Stomach (tissue), 9 donors: ENCODE measurements around the gene SCN7A. TPM values are rescaled to one million over a fixed set of nuclear protein-coding genes. Genes with fewer than 3 reads are reported as not detected.

Experiments
- DNase-seq, 2 donors: peaks; one replicate each; pipeline versions ENCODE4 v3.0.0 to v3.0.0-alpha.2; 2013 to 2019
- H3K27ac ChIP-seq, 5 donors: fragments of 200-600 bp in 4 of 5; sonication (generic) in 4 of 5; one replicate each; pipeline ENCODE4 v1.5.1; 2013 to 2019; ENCODE audit warnings: mild to moderate bottlenecking in 1 of 5, moderate library complexity in 1 of 5
- H3K27me3 ChIP-seq, 3 donors: fragments of 200-600 bp; sonication (generic); one replicate each; pipeline ENCODE4 v1.5.1; 2017 to 2019; ENCODE audit warnings: mixed run types in 1 of 3
- H3K36me3 ChIP-seq, 4 donors: fragments of 200-600 bp; sonication (generic); 1 replicate in 3 of 4; 2 replicates in 1 of 4; pipeline ENCODE4 v1.5.1; 2016 to 2019
- H3K4me1 ChIP-seq, 4 donors: fragments of 200-600 bp; sonication (generic); one replicate each; pipeline ENCODE4 v1.5.1; 2016 to 2019
- H3K4me3 ChIP-seq, 4 donors: fragments of 200-600 bp; sonication (generic) in 3 of 4; one replicate each; pipeline ENCODE4 v1.5.1; 2016 to 2019; ENCODE audit warnings: mild to moderate bottlenecking in 1 of 4
- H3K9me3 ChIP-seq, 4 donors: fragments of 200-600 bp; sonication (generic); one replicate each; pipeline ENCODE4 v1.5.1; 2016 to 2019
- CTCF ChIP-seq, 7 experiments: fragments of 450-650 bp in 4 of 7; fragments of 200-600 bp in 3 of 7; sonication (generic) in 3 of 7; IDR thresholded peaks; one replicate each; pipeline ENCODE4 v1.5.1; 2016 to 2019; ENCODE audit warnings: antibody characterized with exemption in 7 of 7, control low read depth in 2 of 7, mild to moderate bottlenecking in 1 of 7
- EP300 ChIP-seq: sonication (generic); formaldehyde crosslinking; IDR thresholded peaks from one replicate; pipeline ENCODE4 v1.6.1; 2017; ENCODE audit warnings: antibody characterized with exemption
- POLR2A ChIP-seq, 4 donors: fragments of 450-650 bp; IDR thresholded peaks; one replicate each; pipeline ENCODE4 v1.6.1; 2016; ENCODE audit warnings: antibody characterized with exemption in 4 of 4, control low read depth in 2 of 4, mild to moderate bottlenecking in 1 of 4, moderate library complexity in 1 of 4
- POLR2AphosphoS5 ChIP-seq, 3 donors: sonication (generic); formaldehyde crosslinking; IDR thresholded peaks; one replicate each; pipeline ENCODE4 v1.6.1; 2016; ENCODE audit warnings: antibody characterized with exemption in 3 of 3
- WGBS, 5 donors: extraction: QIAGEN DNeasy Blood & Tissue Kit in 3 of 5; methylation state at CpG; one replicate each; pipeline versions ENCODE4 v1.1.5 to v1.1.7; 2013 to 2018; 5-methylcytosine and 5-hydroxymethylcytosine counted together
- intact Hi-C: fragments of 100-400 bp; cut with DNase I; formaldehyde crosslinking; loops from one replicate; pipeline ENCODE4 v1.15.1; 2023; ENCODE audit warnings: low total_unique reads
- polyA plus RNA-seq, 3 donors: library from polyadenylated mRNA; stranded (reverse); fragments of 200-250 nt; gene quantifications; one replicate each; pipeline ENCODE4 v1.2.3, GENCODE V29; 2013
- total RNA-seq, 5 donors: library from RNA; depleted of rRNA; stranded (reverse); fragments of >200 nt; gene quantifications; one replicate each; pipeline versions ENCODE4 v1.1.0 to v1.2.3, GENCODE V29; 2014 to 2016
- donor health status: healthy with polysubstance abuse.
- donor health status: Bipolar disorder and iron deficiency.
- donor health status: healthy.

Gene SCN7A
- total and polyA plus RNA-seq, 8 donors, result 0.19 to 148 (median 10.9) TPM

DNA sequence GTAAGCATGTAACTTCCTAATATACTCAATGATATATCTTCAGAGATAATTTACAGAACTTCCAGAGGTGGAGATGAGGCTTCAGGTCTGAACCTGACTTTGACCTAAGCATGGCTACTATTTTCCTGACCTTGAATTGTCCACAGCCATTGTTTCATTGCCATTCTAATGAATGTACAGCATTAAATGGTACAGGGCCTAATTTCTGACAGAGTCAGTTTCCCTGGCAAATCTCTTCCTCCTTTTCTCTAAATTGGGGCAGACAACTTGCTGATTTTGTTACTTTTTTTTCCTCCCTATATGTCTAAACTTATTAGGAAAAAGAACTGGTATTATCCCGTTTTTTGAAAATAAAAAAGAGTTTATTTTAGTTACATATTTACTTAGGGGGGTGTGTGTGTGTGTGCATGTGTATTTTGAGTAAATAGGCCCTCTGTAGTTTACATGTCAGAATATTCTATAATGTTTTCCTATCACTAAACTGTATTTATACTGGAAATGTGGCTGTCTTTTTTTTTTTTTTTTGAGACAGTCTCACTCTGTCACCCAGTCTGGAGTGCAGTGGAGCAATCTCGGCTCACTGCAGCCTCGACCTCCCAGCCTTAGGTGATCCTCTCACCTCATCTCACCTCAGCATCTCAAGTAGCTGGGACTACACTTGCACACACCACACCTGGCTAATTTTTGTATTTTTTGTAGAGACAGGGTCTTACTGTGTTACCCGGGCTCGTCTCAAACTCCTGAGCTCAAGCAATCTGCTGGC, 75.0 kb downstream of the SCN7A start:
- 41 to 61% (median 51%) methylated on average over 5 of the region's 5 CpGs for WGBS, 5 donors
- Histone ChIP-seq H3K36me3 (no peaks in the 10 kb centered on the region), H3K4me3 (no peak overlapping the region), H3K4me1 (no peaks in the 10 kb centered on the region), H3K9me3 (no peaks in the 10 kb centered on the region), H3K27me3 (no peaks in the 10 kb centered on the region), H3K27ac (no peak overlapping the region)
- DNase-seq, result no peak
- no peak for TF ChIP-seq POLR2A (IDR thresholded peaks at IDR 0.05)
- intact Hi-C loops, result no loop called here

DNA sequence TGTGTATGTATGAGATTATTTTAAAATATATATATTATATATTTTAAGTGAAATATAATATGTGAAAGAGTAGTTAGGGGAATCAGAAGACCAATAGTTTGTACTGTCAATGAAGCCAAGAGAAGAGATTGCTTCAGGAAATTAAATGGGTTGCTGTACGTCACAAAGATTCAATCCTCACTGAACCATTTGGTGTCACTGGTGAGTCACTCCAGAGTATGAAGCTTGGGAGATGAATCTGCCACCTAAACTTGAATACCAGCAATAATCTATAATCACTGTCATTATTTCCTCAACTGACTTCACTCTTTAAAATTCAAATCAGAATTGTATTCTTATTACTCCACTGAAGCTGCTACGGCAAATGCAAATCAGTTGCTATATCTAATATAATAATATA, 76.4 kb downstream of the SCN7A start:
- TF ChIP-seq POLR2A (IDR thresholded peaks at IDR 0.05) (no peak), POLR2AphosphoS5 (IDR thresholded peaks at IDR 0.05) (no peak), EP300 (no peak), CTCF (IDR thresholded peaks at IDR 0.05) (no peak)
- WGBS, 5 donors, result 54 to 65% (median 59%) methylated on average over 2 of the region's 2 CpGs
- DNase-seq, result peak in 1 of 2 donors; percentile 46
- no peaks in the 10 kb centered on the region for H3K27me3 ChIP-seq
- H3K27ac ChIP-seq, result no peak overlapping the region
- no peak overlapping the region for H3K4me3 ChIP-seq
- H3K4me1 ChIP-seq, result no peaks in the 10 kb centered on the region
- H3K36me3 ChIP-seq, result no peaks in the 10 kb centered on the region
- intact Hi-C loops, result no loop called here
- no peaks in the 10 kb centered on the region for H3K9me3 ChIP-seq

GRCh38 chr2:166413255-166413654, 80.8 kb downstream of the SCN7A start:
- intact Hi-C loops, result no loop called here

GRCh38 chr2:166411473-166412230, 82.4 kb downstream of the SCN7A start:
- TF ChIP-seq EP300 (no peak), POLR2AphosphoS5 (IDR thresholded peaks at IDR 0.05) (no peak), CTCF (IDR thresholded peaks at IDR 0.05) (no peak), POLR2A (IDR thresholded peaks at IDR 0.05) (no peak)
- WGBS, 5 donors, result 38 to 65% (median 48%) methylated on average over 6 of the region's 6 CpGs
- peak in 1 of 2 donors; percentile 9 for DNase-seq
- H3K27ac ChIP-seq, result no peak overlapping the region
- no peaks in the 10 kb centered on the region for H3K27me3 ChIP-seq
- no peaks in the 10 kb centered on the region for H3K9me3 ChIP-seq
- no peaks in the 10 kb centered on the region for H3K4me1 ChIP-seq
- intact Hi-C loops, result no loop called here
- H3K36me3 ChIP-seq, result no peaks in the 10 kb centered on the region
- no peak overlapping the region for H3K4me3 ChIP-seq

More at GRCh38 chr2:166413255-166413654, 80.8 kb downstream of the SCN7A start:
- 79 to 93% (median 88%) methylated on average over 1 of the region's 1 CpG for WGBS, 5 donors
- Histone ChIP-seq H3K27ac (no peak overlapping the region), H3K4me1 (no peaks in the 10 kb centered on the region), H3K27me3 (no peaks in the 10 kb centered on the region), H3K36me3 (no peaks in the 10 kb centered on the region), H3K4me3 (no peak overlapping the region), H3K9me3 (no peaks in the 10 kb centered on the region)
- no peak for TF ChIP-seq CTCF (IDR thresholded peaks at IDR 0.05)
- no peak for TF ChIP-seq EP300
- TF ChIP-seq POLR2AphosphoS5 (IDR thresholded peaks at IDR 0.05), result no peak
- no peak for TF ChIP-seq POLR2A (IDR thresholded peaks at IDR 0.05)
- DNase-seq, result no peak
